Lung (tissue), 16 donors: ENCODE data around the gene TMEM270. TPM values are rescaled to one million over a fixed set of nuclear protein-coding genes. Genes with fewer than 3 reads are reported as not detected.
A peak's percentile ranks its signal among the peaks of the same experiment; 100 is the strongest.

Source experiments
- ATAC-seq: fragments of 200-7000 bp; cut with Tn5 transposase; one replicate; pipeline ENCODE4 v1.9.1; 2020; ENCODE audit warnings: moderate number of reproducible peaks; ENCODE audit not compliant: insufficient read depth, low FRiP score
- DNase-seq, 3 donors: peaks; one replicate each; pipeline ENCODE4 v3.0.0-alpha.2; 2013 to 2017
- H3K27ac ChIP-seq, 2 donors: one replicate each; pipeline ENCODE4 v1.5.1; 2013; ENCODE audit warnings: mild to moderate bottlenecking in 2 of 2, moderate library complexity in 2 of 2, control low read depth in 1 of 2, inconsistent platforms in 1 of 2, low read depth in 1 of 2, low read length in 1 of 2
- H3K27me3 ChIP-seq, 3 donors: one replicate each; pipeline ENCODE4 v1.5.1; 2013; ENCODE audit warnings: low read length in 2 of 3; ENCODE audit not compliant: control insufficient read depth in 3 of 3, insufficient read depth in 3 of 3
- H3K36me3 ChIP-seq, 4 donors: one replicate each; pipeline ENCODE4 v1.5.1; 2013; ENCODE audit warnings: low read length in 4 of 4, mild to moderate bottlenecking in 1 of 4, moderate library complexity in 1 of 4; ENCODE audit not compliant: control insufficient read depth in 4 of 4, insufficient read depth in 4 of 4
- H3K4me1 ChIP-seq, 5 donors: one replicate each; pipeline ENCODE4 v1.5.1; 2013; ENCODE audit warnings: low read length in 5 of 5, mild to moderate bottlenecking in 2 of 5, moderate library complexity in 1 of 5; ENCODE audit not compliant: control insufficient read depth in 5 of 5, insufficient read depth in 5 of 5
- H3K4me3 ChIP-seq: one replicate; pipeline ENCODE4 v1.5.1; 2013; ENCODE audit warnings: mild to moderate bottlenecking, control low read depth, moderate library complexity
- H3K9ac ChIP-seq, 2 donors: one replicate each; pipeline ENCODE4 v1.5.1; 2013; ENCODE audit warnings: low read length in 2 of 2, control low read depth in 1 of 2; ENCODE audit not compliant: insufficient read depth in 1 of 2
- H3K9me3 ChIP-seq, 4 donors: one replicate each; pipeline ENCODE4 v1.5.1; 2013; ENCODE audit warnings: low read length in 3 of 4, mild to moderate bottlenecking in 1 of 4, moderate library complexity in 1 of 4; ENCODE audit not compliant: control insufficient read depth in 4 of 4, insufficient read depth in 3 of 4
- WGBS, 2 donors: extraction: QIAGEN DNeasy Blood & Tissue Kit; methylation state at CpG; one replicate each; pipeline ENCODE4 v1.1.7; 2013; 5-methylcytosine and 5-hydroxymethylcytosine counted together
- long read RNA-seq, 5 donors: transcript quantifications; one replicate each; lab custom pipeline, GENCODE V29; 2026
- polyA plus RNA-seq, 2 donors: library from polyadenylated mRNA; stranded (reverse); fragments of 200-250 nt; gene quantifications; one replicate each; pipeline ENCODE4 v1.2.1, GENCODE V29; 2013
- total RNA-seq, 2 donors: library from RNA; depleted of rRNA in 1 of 2; stranded (reverse); fragments of >200 nt in 1 of 2; gene quantifications; one replicate each; pipeline ENCODE4 v1.2.1, GENCODE V29; 2014 to 2021
- TF ChIP-seq, protein P1 (sequence below): IDR thresholded peaks from 2 replicates; pipeline ENCODE4 v1.5.1; 2012; ENCODE audit warnings: mild to moderate bottlenecking; ENCODE audit errors: control extremely low read depth, extremely low read depth
- donor health status: control.
- donor health status: control.
- donor health status: Bipolar disorder and iron deficiency.
- donor health status: healthy.
- donor health status: DM: yes; HTN: yes; CAD: no.

Gene TMEM270, protein sequence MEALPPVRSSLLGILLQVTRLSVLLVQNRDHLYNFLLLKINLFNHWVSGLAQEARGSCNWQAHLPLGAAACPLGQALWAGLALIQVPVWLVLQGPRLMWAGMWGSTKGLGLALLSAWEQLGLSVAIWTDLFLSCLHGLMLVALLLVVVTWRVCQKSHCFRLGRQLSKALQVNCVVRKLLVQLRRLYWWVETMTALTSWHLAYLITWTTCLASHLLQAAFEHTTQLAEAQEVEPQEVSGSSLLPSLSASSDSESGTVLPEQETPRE
- total RNA-seq: 1 to 10 TPM in 1 of 2 donors, not detected in 1; 1.1 TPM
- polyA plus RNA-seq: under 1 TPM; 0.19 to 0.20 TPM
- long read RNA-seq, donor 1: 0 reads
- long read RNA-seq, donor 2: 0 reads
- long read RNA-seq, donor 3: 0 reads
- long read RNA-seq, donor 4: 0 reads
- long read RNA-seq, donor 5: 0 reads

DNA sequence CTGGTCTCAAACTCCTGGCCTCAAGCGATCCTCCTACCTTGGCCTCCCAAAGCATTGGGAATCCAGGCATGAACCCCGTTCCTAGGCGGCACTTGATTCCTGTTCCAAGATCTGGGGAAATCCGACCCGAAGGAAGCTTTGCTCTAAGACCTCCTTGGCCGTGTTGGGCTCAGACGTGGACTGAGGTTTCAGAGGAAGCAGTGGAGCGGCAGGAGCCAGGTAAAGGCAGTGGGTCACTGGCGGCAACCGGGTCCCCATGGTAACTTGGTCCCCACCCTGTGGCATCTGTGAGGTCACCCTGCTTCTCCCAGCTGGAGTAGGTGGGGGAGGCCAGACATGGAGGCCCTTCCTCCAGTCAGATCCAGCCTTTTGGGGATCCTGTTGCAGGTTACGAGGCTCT lies at the start of gene TMEM270:
Gene TMEM270, plus strand, starts transcription at position 301 of the 400 bp plus-strand sequence. Its CDS starts 36 bp downstream, at position 337.
- Histone ChIP-seq H3K36me3 (no peaks in the 10 kb centered on the region), H3K27me3 (no peaks in the 10 kb centered on the region), H3K9ac (no peak within 1 kb of the TSS), H3K9me3 (no peaks in the 10 kb centered on the region), H3K27ac (no peak within 1 kb of the TSS), H3K4me3 (no peak within 1 kb of the TSS), H3K4me1 (no peaks in the 10 kb centered on the region)
- no peak for ATAC-seq
- no peak for DNase-seq
- TF ChIP-seq, protein P1, sequence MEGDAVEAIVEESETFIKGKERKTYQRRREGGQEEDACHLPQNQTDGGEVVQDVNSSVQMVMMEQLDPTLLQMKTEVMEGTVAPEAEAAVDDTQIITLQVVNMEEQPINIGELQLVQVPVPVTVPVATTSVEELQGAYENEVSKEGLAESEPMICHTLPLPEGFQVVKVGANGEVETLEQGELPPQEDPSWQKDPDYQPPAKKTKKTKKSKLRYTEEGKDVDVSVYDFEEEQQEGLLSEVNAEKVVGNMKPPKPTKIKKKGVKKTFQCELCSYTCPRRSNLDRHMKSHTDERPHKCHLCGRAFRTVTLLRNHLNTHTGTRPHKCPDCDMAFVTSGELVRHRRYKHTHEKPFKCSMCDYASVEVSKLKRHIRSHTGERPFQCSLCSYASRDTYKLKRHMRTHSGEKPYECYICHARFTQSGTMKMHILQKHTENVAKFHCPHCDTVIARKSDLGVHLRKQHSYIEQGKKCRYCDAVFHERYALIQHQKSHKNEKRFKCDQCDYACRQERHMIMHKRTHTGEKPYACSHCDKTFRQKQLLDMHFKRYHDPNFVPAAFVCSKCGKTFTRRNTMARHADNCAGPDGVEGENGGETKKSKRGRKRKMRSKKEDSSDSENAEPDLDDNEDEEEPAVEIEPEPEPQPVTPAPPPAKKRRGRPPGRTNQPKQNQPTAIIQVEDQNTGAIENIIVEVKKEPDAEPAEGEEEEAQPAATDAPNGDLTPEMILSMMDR: no peak
- WGBS, 2 donors: 90 to 91% methylated on average over 11 of the region's 11 CpGs

DNA sequence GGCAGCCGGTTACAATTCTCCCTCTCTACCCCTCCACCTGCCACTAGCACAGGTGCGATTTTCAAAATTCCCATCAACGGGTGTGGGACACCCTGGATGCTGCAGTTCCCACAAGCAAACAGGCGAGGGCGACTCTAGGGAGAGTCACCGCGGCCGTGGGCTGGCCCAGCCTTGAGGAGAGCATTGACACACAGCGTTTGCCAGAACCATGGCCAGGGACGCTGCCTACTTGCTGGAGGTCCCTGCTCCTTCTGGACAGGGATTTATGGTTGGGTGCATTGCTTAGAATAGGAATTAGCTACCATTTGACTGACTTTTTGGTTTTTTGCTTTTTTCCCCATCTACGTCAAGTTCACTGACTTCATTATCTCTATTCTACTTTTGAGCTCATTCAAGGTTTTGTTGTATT lies 49.2 kb upstream of the TMEM270 start:
- no peaks in the 10 kb centered on the region for H3K27me3 ChIP-seq
- 13 to 14% methylated on average over 11 of the region's 11 CpGs for WGBS, 2 donors

DNA sequence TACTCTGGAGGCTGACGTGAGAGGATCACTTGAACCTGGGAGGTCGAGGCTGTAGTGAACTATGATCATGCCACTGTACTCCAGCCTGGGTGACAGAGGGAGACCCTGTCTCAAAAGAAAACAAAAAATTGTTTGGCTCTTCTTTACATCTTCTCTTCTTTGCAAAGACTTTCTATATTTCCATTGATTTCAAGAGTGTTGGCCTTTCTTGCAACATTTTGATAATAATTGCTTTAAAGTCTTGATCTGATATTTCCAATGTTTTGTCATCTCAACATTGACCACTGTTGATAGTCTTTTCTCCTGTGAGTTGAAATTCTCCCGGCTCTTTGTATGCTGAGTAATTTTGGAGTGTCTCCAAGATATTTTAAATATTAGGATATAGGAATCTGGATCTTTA lies 48.0 kb upstream of the TMEM270 start:
- no peak for DNase-seq
- no peak overlapping the region for H3K4me3 ChIP-seq
- peaks cover 0 to 2% (median 0%) of the 10 kb centered on the region in 5 donors for H3K4me1 ChIP-seq
- H3K9ac ChIP-seq: no peak overlapping the region
- H3K27ac ChIP-seq: no peak overlapping the region
- ATAC-seq: no peak
- 87 to 91% methylated on average over 3 of the region's 3 CpGs for WGBS, 2 donors
- H3K27me3 ChIP-seq: no peaks in the 10 kb centered on the region
- no peaks in the 10 kb centered on the region for H3K36me3 ChIP-seq
- TF ChIP-seq, protein P1: no peak
- H3K9me3 ChIP-seq: no peaks in the 10 kb centered on the region

More for the DNA sequence above, 49.2 kb upstream of the TMEM270 start:
- no peak overlapping the region for H3K4me3 ChIP-seq
- no peaks in the 10 kb centered on the region for H3K9me3 ChIP-seq
- no peak overlapping the region for H3K27ac ChIP-seq
- H3K4me1 ChIP-seq: peaks cover 0 to 2% (median 0%) of the 10 kb centered on the region in 5 donors
- DNase-seq: peak in 2 of 3 donors; percentile 34 to 48
- ATAC-seq: peak; percentile 87
- no peak overlapping the region for H3K9ac ChIP-seq
- TF ChIP-seq, protein P1: peak; percentile 79
- no peaks in the 10 kb centered on the region for H3K36me3 ChIP-seq
